ENCODE measurements around the gene SLC4A5. TPM values are rescaled to one million over a fixed set of nuclear protein-coding genes. Genes with fewer than 3 reads are reported as not detected.
A peak's percentile ranks its signal among the peaks of the same experiment; 100 is the strongest.

Gene SLC4A5
- total RNA-seq, 2 donors from 2014 or later, result 2.2 to 9.5 TPM

DNA sequence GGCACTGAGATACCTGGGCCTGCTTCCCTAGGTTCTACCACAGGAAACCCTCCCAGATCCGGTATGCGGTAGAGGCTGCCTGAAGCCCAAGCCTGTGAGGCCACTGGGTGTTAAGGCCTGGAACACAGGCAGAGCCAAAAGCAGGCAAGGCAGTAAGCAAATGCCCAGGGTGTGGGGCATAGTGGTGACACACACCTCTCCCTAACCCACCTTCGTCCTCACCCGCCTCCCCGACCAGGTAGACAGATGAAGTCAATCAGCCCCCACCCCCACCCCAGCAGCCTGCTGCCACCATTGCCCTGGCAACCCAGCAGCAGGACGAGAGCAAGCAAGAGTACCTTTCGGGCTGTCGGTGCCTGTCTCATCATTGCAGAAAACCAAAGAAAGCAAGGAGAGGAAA, 30.8 kb upstream of the SLC4A5 start:
- H3K27ac ChIP-seq, result peak overlapping the region in 1 of 2 donors; percentile 27
- H3K9me3 ChIP-seq, result no peaks in the 10 kb centered on the region
- ATAC-seq (ENCODE audit: insufficient number of reproducible peaks, low FRiP score, low read depth) (no peak), DNase-seq (ENCODE audit: low spot score) (no peak)
- peaks cover 39% of the 10 kb centered on the region for H3K36me3 ChIP-seq
- H3K4me1 ChIP-seq (ENCODE audit: control insufficient read depth in 1 of 2, low read depth in 2 of 2), result peaks cover 5 to 20% of the 10 kb centered on the region in 2 donors
- no peaks in the 10 kb centered on the region for H3K27me3 ChIP-seq (replicated peaks; ENCODE audit: insufficient read depth)
- TF ChIP-seq, protein P1, sequence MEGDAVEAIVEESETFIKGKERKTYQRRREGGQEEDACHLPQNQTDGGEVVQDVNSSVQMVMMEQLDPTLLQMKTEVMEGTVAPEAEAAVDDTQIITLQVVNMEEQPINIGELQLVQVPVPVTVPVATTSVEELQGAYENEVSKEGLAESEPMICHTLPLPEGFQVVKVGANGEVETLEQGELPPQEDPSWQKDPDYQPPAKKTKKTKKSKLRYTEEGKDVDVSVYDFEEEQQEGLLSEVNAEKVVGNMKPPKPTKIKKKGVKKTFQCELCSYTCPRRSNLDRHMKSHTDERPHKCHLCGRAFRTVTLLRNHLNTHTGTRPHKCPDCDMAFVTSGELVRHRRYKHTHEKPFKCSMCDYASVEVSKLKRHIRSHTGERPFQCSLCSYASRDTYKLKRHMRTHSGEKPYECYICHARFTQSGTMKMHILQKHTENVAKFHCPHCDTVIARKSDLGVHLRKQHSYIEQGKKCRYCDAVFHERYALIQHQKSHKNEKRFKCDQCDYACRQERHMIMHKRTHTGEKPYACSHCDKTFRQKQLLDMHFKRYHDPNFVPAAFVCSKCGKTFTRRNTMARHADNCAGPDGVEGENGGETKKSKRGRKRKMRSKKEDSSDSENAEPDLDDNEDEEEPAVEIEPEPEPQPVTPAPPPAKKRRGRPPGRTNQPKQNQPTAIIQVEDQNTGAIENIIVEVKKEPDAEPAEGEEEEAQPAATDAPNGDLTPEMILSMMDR (IDR thresholded peaks at IDR 0.05), result no peak
- H3K4me3 ChIP-seq, result peak overlapping the region; percentile 60

DNA sequence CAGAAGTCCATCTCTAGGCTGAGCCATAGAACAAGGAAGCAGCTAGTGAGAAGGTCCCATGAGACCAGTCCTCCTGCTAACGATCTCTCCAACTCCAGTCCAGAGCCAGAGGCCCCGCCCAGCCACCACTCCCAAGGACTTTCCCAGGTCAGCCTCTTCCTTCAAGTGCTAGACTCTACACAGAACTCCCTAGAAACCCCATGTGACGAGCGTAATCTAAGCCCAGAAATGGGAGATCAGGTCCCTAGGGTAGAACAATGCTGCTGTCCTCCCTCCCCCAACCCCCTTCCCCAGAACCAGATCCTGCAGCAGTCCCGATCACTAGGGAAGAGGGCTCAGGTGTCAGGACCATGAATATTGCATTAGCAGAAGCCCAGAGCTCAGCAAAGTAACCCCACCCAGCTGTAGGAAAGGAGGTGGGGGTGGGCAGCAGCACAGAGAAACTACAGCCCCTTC, 30.0 kb upstream of the SLC4A5 start:
- Histone ChIP-seq H3K4me1 (ENCODE audit: control insufficient read depth in 1 of 2, low read depth in 2 of 2) (peaks cover 5 to 20% of the 10 kb centered on the region in 2 donors), H3K36me3 (peaks cover 46% of the 10 kb centered on the region), H3K4me3 (no peak overlapping the region), H3K27ac (no peak overlapping the region), H3K27me3 (replicated peaks; ENCODE audit: insufficient read depth) (no peaks in the 10 kb centered on the region), H3K9me3 (no peaks in the 10 kb centered on the region)
- TF ChIP-seq, protein P1 (IDR thresholded peaks at IDR 0.05), result no peak
- DNase-seq (ENCODE audit: low spot score) (no peak), ATAC-seq (ENCODE audit: insufficient number of reproducible peaks, low FRiP score, low read depth) (no peak)

DNA sequence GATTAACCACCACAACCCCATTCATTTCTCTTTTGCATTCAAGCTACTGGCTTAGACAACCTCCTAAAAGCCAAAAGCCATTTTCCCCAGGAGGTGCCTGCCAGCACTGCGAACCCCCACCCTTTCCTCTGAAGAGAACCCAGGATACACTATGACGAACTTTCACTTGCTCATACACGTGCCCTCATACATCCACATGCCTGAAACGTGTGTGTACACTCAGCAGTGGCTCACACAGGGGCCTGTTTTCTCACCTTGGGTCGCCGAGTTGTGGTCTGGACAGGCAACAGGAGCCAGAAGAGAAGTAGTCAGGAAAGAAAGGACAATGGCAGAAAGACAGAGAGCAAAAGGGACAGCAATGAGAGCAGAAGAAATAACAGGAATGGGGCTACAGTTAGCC, 29.5 kb upstream of the SLC4A5 start:
- no peak for DNase-seq (ENCODE audit: low spot score)
- no peak overlapping the region for H3K27ac ChIP-seq
- no peak for ATAC-seq (ENCODE audit: insufficient number of reproducible peaks, low FRiP score, low read depth)
- peaks cover 48% of the 10 kb centered on the region for H3K36me3 ChIP-seq
- peaks cover 5 to 20% of the 10 kb centered on the region in 2 donors for H3K4me1 ChIP-seq (ENCODE audit: control insufficient read depth in 1 of 2, low read depth in 2 of 2)
- H3K4me3 ChIP-seq, result no peak overlapping the region
- no peaks in the 10 kb centered on the region for H3K27me3 ChIP-seq (replicated peaks; ENCODE audit: insufficient read depth)
- TF ChIP-seq, protein P1 (IDR thresholded peaks at IDR 0.05), result no peak
- H3K9me3 ChIP-seq, result no peaks in the 10 kb centered on the region

DNA sequence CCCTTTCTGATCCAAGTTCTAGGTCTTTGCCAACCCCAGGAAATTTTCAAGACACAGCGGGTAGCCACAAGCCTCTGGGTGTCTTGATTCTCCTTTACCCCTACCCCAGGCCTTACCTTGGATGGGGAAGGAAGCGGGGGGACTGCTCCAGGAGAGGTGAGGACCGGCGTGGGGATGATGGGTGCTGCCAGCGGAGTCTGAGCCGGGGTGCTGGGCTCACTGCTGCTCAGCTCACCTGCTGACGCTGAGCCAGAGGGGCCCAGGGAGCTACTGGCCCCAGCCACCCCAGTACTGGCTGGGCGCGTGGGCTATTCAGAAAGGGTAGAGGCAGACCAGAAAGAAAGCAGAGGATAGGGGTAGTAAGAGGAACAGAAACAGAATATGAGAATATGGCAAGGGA, 28.2 kb upstream of the SLC4A5 start:
- Histone ChIP-seq H3K4me1 (ENCODE audit: control insufficient read depth in 1 of 2, low read depth in 2 of 2) (peaks cover 5 to 20% of the 10 kb centered on the region in 2 donors), H3K27ac (no peak overlapping the region), H3K4me3 (no peak overlapping the region), H3K36me3 (peaks cover 51% of the 10 kb centered on the region), H3K27me3 (replicated peaks; ENCODE audit: insufficient read depth) (no peaks in the 10 kb centered on the region), H3K9me3 (no peaks in the 10 kb centered on the region)
- ATAC-seq (ENCODE audit: insufficient number of reproducible peaks, low FRiP score, low read depth) (no peak), DNase-seq (ENCODE audit: low spot score) (no peak)
- TF ChIP-seq, protein P1 (IDR thresholded peaks at IDR 0.05), result no peak

GRCh38 chr2:74369976-74370375, 26.8 kb upstream of the SLC4A5 start:
- TF ChIP-seq, protein P1 (IDR thresholded peaks at IDR 0.05), result no peak
- Histone ChIP-seq H3K36me3 (peaks cover 65% of the 10 kb centered on the region), H3K27me3 (replicated peaks; ENCODE audit: insufficient read depth) (no peaks in the 10 kb centered on the region), H3K4me1 (ENCODE audit: control insufficient read depth in 1 of 2, low read depth in 2 of 2) (peaks cover 3 to 16% of the 10 kb centered on the region in 2 donors), H3K9me3 (no peaks in the 10 kb centered on the region), H3K27ac (no peak overlapping the region), H3K4me3 (no peak overlapping the region)
- ATAC-seq (ENCODE audit: insufficient number of reproducible peaks, low FRiP score, low read depth) (no peak), DNase-seq (ENCODE audit: low spot score) (no peak)
